ENCODE results near the gene SLC4A1. TPM values are rescaled to one million over a fixed set of nuclear protein-coding genes. Genes with fewer than 3 reads are reported as not detected.

The SLC4A1 gene
- total and polyA plus RNA-seq, 2 of the 13 experiments (the other 11 are each of a cell fraction or from before 2014, with no cell fraction given), result not detected

GRCh38 chr17:44314869-44315661 is 47.1 kb upstream of the SLC4A1 start (continued):
- TF ChIP-seq ZNF281 (CRISPR knock-in tag; IDR thresholded peaks at IDR 0.05; ENCODE audit: borderline replicate concordance), result peak; percentile 53; the same call in 1 of the 2 replicates
- no peak for TF ChIP-seq NCOA1 (CRISPR knock-in tag; IDR thresholded peaks at IDR 0.05)
- TF ChIP-seq RBM22 (optimal IDR thresholded peaks at IDR 0.05; ENCODE audit: low read length), result no peak
- TF ChIP-seq KMT2A (CRISPR knock-in tag; IDR thresholded peaks at IDR 0.05), result no peak
- TF ChIP-seq NR0B2 (CRISPR knock-in tag; IDR thresholded peaks at IDR 0.05), result no peak
- TF ChIP-seq ZNF891 (CRISPR knock-in tag; IDR thresholded peaks at IDR 0.05), result no peak
- peak; percentile 40 for TF ChIP-seq ZNF687 (CRISPR knock-in tag; IDR thresholded peaks at IDR 0.05)
- TF ChIP-seq RXRA (CRISPR knock-in tag; IDR thresholded peaks at IDR 0.05), result peak; percentile 18; the same call in 1 of the 2 replicates
- TF ChIP-seq BHLHE40 (IDR thresholded peaks at IDR 0.05; ENCODE audit: low read length), result no peak
- TF ChIP-seq ZNF329 (CRISPR knock-in tag; IDR thresholded peaks at IDR 0.05; ENCODE audit: low read depth), result no peak
- 0 out of 2 replicates have a peak, but pooled peaks have one; percentile 28 for TF ChIP-seq DNMT1 (CRISPR knock-in tag; IDR thresholded peaks at IDR 0.05)
- no peak for TF ChIP-seq MXD3 (CRISPR knock-in tag; IDR thresholded peaks at IDR 0.05)
